HL-60 (cell line): ENCODE data around the gene APIP.

Experiments
- DNase-seq, 2 experiments: peaks; one replicate each; pipeline ENCODE4 v3.0.0-alpha.2; 2010 to 2020; ENCODE audit warnings: low read depth in 1 of 2, low spot score in 1 of 2
- H3K27ac ChIP-seq: fragments of 250-450 bp; sonication (Bioruptor Pico); replicated peaks from 2 replicates; pipeline ENCODE4 v1.5.1; 2020; ENCODE audit warnings: mild to moderate bottlenecking, moderate library complexity
- H3K27me3 ChIP-seq: fragments of 250-450 bp; sonication (Bioruptor Pico); 2 replicates; pipeline ENCODE4 v1.5.1; 2021; ENCODE audit warnings: mild to moderate bottlenecking, moderate library complexity; ENCODE audit not compliant: insufficient read depth, poor library complexity, severe bottlenecking
- H3K4me3 ChIP-seq: replicated peaks from 2 replicates; pipeline ENCODE4 v1.5.1; 2011; ENCODE audit warnings: mild to moderate bottlenecking, control low read depth, low read length; ENCODE audit not compliant: insufficient read depth
- GABPA ChIP-seq: IDR thresholded peaks from 2 replicates; pipeline ENCODE4 v1.6.1; 2012; ENCODE audit warnings: low read depth
- POLR2AphosphoS5 ChIP-seq: IDR thresholded peaks from 2 replicates; pipeline ENCODE4 v1.6.1; 2012; ENCODE audit warnings: low read depth
- SPI1 ChIP-seq: IDR thresholded peaks from 2 replicates; pipeline ENCODE4 v1.6.1; 2012; ENCODE audit warnings: low read depth, mild to moderate bottlenecking, borderline replicate concordance
- TF ChIP-seq, protein P1 (sequence below): IDR thresholded peaks from 2 replicates; pipeline ENCODE4 v1.6.1; 2012; ENCODE audit warnings: low read depth; ENCODE audit not compliant: insufficient replicate concordance
- TF ChIP-seq, protein P2 (sequence below): IDR thresholded peaks from one replicate; pipeline ENCODE4 v1.5.1; 2011; ENCODE audit warnings: low read length, control low read depth, inconsistent platforms; ENCODE audit not compliant: insufficient read depth

APIP gene

DNA sequence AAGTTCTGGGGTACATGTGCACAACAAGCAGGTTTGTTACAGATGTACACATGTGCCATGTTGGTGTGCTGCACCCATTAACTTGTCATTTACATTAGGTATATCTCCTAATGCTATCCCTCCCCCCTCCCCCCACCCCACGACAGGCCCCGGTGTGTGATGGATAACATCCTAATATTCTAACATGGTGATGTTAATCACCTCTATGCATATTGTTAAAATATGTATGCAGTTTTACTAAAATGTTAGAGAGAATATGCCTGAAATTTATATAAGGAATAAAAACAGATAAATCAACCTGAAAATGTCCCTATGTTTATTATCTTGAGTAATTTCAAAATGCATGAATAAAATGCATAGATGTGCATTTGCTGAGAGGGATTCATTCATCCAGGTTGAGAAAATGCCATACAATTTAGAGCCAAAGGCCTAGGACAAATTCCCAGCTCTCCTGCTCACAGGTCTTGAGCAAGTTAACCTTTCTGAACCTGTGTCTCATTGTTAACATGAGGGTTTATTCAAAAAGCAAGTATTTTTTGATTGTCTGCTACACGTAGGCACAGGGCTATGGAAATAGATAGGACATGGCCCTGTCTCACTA, 38.7 kb downstream of the APIP start:
- TF ChIP-seq, protein P1, sequence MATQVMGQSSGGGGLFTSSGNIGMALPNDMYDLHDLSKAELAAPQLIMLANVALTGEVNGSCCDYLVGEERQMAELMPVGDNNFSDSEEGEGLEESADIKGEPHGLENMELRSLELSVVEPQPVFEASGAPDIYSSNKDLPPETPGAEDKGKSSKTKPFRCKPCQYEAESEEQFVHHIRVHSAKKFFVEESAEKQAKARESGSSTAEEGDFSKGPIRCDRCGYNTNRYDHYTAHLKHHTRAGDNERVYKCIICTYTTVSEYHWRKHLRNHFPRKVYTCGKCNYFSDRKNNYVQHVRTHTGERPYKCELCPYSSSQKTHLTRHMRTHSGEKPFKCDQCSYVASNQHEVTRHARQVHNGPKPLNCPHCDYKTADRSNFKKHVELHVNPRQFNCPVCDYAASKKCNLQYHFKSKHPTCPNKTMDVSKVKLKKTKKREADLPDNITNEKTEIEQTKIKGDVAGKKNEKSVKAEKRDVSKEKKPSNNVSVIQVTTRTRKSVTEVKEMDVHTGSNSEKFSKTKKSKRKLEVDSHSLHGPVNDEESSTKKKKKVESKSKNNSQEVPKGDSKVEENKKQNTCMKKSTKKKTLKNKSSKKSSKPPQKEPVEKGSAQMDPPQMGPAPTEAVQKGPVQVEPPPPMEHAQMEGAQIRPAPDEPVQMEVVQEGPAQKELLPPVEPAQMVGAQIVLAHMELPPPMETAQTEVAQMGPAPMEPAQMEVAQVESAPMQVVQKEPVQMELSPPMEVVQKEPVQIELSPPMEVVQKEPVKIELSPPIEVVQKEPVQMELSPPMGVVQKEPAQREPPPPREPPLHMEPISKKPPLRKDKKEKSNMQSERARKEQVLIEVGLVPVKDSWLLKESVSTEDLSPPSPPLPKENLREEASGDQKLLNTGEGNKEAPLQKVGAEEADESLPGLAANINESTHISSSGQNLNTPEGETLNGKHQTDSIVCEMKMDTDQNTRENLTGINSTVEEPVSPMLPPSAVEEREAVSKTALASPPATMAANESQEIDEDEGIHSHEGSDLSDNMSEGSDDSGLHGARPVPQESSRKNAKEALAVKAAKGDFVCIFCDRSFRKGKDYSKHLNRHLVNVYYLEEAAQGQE: no peak
- TF ChIP-seq, protein P2, sequence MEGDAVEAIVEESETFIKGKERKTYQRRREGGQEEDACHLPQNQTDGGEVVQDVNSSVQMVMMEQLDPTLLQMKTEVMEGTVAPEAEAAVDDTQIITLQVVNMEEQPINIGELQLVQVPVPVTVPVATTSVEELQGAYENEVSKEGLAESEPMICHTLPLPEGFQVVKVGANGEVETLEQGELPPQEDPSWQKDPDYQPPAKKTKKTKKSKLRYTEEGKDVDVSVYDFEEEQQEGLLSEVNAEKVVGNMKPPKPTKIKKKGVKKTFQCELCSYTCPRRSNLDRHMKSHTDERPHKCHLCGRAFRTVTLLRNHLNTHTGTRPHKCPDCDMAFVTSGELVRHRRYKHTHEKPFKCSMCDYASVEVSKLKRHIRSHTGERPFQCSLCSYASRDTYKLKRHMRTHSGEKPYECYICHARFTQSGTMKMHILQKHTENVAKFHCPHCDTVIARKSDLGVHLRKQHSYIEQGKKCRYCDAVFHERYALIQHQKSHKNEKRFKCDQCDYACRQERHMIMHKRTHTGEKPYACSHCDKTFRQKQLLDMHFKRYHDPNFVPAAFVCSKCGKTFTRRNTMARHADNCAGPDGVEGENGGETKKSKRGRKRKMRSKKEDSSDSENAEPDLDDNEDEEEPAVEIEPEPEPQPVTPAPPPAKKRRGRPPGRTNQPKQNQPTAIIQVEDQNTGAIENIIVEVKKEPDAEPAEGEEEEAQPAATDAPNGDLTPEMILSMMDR: no peak
- TF ChIP-seq POLR2AphosphoS5 (no peak), GABPA (no peak), SPI1 (no peak)
- H3K4me3 ChIP-seq: no peak overlapping the region
- no peak overlapping the region for H3K27ac ChIP-seq
- DNase-seq: no peak
- H3K27me3 ChIP-seq: no peaks in the 10 kb centered on the region

DNA sequence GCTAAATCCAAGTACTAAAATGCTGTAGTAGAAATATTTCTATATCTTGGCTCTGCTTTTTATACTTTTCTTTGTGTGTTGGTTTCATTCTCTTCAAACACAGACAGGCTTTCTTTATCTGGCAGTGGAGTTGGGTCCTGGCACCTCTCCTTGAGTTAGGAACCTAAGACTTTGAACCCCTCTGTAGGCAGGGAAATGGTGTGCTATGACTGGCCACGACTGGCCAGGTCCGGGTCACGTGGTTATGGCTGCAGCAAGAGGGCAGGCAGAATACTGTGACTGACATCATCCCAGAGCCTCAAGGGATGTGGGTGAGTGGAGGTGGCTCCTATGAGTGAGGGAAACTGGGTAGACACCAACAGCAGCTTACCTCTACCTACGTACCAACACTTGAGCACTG, 42.0 kb downstream of the APIP start:
- H3K4me3 ChIP-seq: no peak overlapping the region
- TF ChIP-seq POLR2AphosphoS5: no peak
- TF ChIP-seq GABPA: no peak
- TF ChIP-seq, protein P2: no peak
- TF ChIP-seq, protein P1: no peak
- TF ChIP-seq SPI1: no peak
- no peak overlapping the region for H3K27ac ChIP-seq
- no peaks in the 10 kb centered on the region for H3K27me3 ChIP-seq
- no peak for DNase-seq

DNA sequence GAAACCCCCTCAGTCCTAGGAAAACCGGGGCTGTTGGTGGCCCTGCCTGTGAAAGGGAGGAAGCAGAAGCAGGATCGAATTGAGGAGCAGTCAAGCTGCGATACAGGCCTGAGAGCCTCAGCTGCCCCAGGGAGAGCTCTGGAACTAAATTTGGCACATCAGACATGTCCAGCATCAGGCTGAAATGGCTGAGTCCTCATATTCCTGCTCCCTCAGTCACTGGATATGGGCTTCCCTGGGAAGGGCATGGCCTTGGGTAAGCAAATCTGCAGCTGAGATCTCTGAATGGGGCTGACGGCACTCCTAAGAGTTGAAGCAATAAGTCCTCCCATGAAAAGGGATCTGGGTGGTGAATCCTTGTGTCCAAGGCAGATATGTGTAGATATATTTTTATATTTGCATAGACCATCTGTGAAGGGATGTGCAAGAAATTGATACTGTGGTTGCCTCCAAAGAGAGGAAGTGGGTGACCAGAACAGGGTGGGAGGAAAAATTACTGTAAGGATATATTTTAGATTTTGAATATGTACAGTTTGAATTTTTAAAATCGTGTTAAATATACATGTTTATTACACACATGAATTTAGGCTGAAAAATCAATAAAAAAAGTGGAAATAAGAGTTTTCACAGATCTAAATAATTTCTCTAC, 45.5 kb downstream of the APIP start:
- peak; percentile 63 for TF ChIP-seq SPI1
- TF ChIP-seq, protein P2: no peak

DNA sequence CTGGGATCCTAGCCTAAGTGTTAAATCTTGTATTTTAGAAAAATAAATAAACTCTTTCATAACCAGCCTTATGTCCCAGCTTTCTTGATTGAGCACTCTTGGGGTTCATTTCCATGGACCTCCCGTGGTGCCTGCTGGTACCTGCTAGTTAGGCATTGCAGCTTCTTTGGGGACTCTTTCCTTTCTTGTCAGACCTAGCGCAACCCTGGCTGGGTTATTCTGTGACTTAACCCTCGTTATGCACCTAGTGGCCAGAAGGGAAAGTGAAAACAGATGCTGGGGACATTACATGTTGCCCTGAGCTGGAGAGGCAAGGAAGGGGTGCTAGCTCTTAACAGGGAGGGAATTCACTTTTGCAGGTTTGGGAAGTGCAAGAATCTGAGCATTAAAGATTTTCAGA, 46.8 kb downstream of the APIP start:
- TF ChIP-seq POLR2AphosphoS5 (no peak), GABPA (no peak), SPI1 (no peak)
- TF ChIP-seq, protein P1: no peak
- TF ChIP-seq, protein P2: no peak
- Histone ChIP-seq H3K4me3 (no peak overlapping the region), H3K27me3 (no peaks in the 10 kb centered on the region), H3K27ac (no peak overlapping the region)
- no peak for DNase-seq

More for the DNA sequence above, 45.5 kb downstream of the APIP start:
- DNase-seq: no peak
- Histone ChIP-seq H3K27ac (no peak overlapping the region), H3K4me3 (no peak overlapping the region), H3K27me3 (no peaks in the 10 kb centered on the region)
